Measurements from ENCODE around the gene KIF18A.
A peak's percentile ranks its signal among the peaks of the same experiment; 100 is the strongest.

KIF18A gene

GRCh38 chr11:28123151-28123581, 15.2 kb upstream of the KIF18A start:
- peak in 1 of 2 donors; percentile 65 for DNase-seq (ENCODE audit: low read depth in 2 of 2)
- TF ChIP-seq CTCF (IDR thresholded peaks at IDR 0.05; ENCODE audit: low read depth, low read length), result no peak
- H3K4me3 ChIP-seq (replicated peaks in 1 of 2; ENCODE audit: low read depth in 2 of 2, low read length in 2 of 2), result no peak overlapping the region

- TF ChIP-seq CTCF (IDR thresholded peaks at IDR 0.05; ENCODE audit: low read depth, low read length), result no peak
- H3K4me3 ChIP-seq (replicated peaks in 1 of 2; ENCODE audit: low read depth in 2 of 2, low read length in 2 of 2), result no peak overlapping the region
- DNase-seq (ENCODE audit: low read depth in 2 of 2), result no peak
Measured at GRCh38 chr11:28117712-28118111, 9.8 kb upstream of the KIF18A start.

GRCh38 chr11:28114731-28115130, 6.8 kb upstream of the KIF18A start:
- TF ChIP-seq CTCF (IDR thresholded peaks at IDR 0.05; ENCODE audit: low read depth, low read length), result no peak
- no peak for DNase-seq (ENCODE audit: low read depth in 2 of 2)
- no peak overlapping the region for H3K4me3 ChIP-seq (replicated peaks in 1 of 2; ENCODE audit: low read depth in 2 of 2, low read length in 2 of 2)

GRCh38 chr11:28114116-28114515, 6.2 kb upstream of the KIF18A start:
- TF ChIP-seq CTCF (IDR thresholded peaks at IDR 0.05; ENCODE audit: low read depth, low read length), result no peak
- no peak for DNase-seq (ENCODE audit: low read depth in 2 of 2)
- H3K4me3 ChIP-seq (replicated peaks in 1 of 2; ENCODE audit: low read depth in 2 of 2, low read length in 2 of 2), result no peak overlapping the region

GRCh38 chr11:28110821-28111200, 2.9 kb upstream of the KIF18A start:
- peak in 1 of 2 donors; percentile 36 for DNase-seq (ENCODE audit: low read depth in 2 of 2)
- peak overlapping the region; percentile 64 to 72 for H3K4me3 ChIP-seq (replicated peaks in 1 of 2; ENCODE audit: low read depth in 2 of 2, low read length in 2 of 2)
- TF ChIP-seq CTCF (IDR thresholded peaks at IDR 0.05; ENCODE audit: low read depth, low read length), result no peak

GRCh38 chr11:28110108-28110820, 2.3 kb upstream of the KIF18A start:
- no peak for TF ChIP-seq CTCF (IDR thresholded peaks at IDR 0.05; ENCODE audit: low read depth, low read length)
- peak; percentile 84 to 87 for DNase-seq (ENCODE audit: low read depth in 2 of 2)
- peak overlapping the region; percentile 64 to 72 for H3K4me3 ChIP-seq (replicated peaks in 1 of 2; ENCODE audit: low read depth in 2 of 2, low read length in 2 of 2)

GRCh38 chr11:28108958-28109357, 1.0 kb upstream of the KIF18A start:
- DNase-seq (ENCODE audit: low read depth in 2 of 2), result no peak
- peak overlapping the region in 1 of 2 donors; percentile 59 for H3K4me3 ChIP-seq (replicated peaks in 1 of 2; ENCODE audit: low read depth in 2 of 2, low read length in 2 of 2)

More at GRCh38 chr11:28108958-28109357, 1.0 kb upstream of the KIF18A start:
- TF ChIP-seq CTCF (IDR thresholded peaks at IDR 0.05; ENCODE audit: low read depth, low read length), result no peak
